ENCODE measurements around the gene PKN1.
A peak's percentile ranks its signal among the peaks of the same experiment; 100 is the strongest.
"Not testable (repeated sequence)": the region's sequence is repeated elsewhere in the genome, so short reads cannot be mapped to it uniquely, and the experiment has no call there.

Gene PKN1
- 30.1 to 143 (median 81.8) reads per million in 18 experiments for total RNA-seq

DNA sequence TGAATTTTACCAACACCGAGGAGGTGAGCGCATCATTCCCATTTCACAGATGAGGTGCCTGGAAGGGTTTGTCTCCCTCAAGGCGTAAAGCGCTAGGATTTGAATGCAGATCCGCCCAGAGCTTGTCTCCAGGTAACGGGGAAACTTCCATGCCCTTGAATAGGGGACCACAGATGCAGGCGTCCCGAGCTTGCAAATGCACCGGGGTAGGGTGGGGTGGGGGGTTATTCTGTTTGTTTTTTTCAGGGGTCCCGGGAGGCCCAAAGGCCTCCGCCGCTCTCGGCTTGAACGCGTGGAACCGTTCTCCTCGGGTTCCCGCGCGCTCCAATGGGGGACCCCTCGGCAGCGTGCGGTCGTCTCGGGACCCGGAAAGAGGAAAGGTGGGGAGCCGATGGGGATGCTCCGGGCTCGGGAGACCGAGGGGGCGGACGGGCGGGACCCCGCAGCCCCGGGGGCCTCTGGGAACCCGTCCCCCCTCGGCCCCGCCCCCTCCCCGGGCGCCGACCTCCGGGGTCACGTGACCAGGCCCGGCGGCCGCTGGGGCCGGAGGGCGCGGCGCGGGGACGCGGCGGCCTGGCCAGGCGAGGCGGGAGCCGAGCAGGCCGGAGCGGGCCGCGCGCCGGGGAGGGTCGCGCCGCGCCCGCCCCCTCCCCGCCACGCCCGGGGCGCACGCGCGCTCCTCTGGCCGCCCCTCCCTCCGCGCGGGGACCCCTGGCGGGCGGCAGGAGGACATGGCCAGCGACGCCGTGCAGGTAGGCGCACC is at the start of gene PKN1:
TSS of gene PKN1 (plus strand) at position 516 of the 763 bp plus-strand sequence. CDS start at position 732, 216 bp downstream.
- DNase-seq = no peak

DNA sequence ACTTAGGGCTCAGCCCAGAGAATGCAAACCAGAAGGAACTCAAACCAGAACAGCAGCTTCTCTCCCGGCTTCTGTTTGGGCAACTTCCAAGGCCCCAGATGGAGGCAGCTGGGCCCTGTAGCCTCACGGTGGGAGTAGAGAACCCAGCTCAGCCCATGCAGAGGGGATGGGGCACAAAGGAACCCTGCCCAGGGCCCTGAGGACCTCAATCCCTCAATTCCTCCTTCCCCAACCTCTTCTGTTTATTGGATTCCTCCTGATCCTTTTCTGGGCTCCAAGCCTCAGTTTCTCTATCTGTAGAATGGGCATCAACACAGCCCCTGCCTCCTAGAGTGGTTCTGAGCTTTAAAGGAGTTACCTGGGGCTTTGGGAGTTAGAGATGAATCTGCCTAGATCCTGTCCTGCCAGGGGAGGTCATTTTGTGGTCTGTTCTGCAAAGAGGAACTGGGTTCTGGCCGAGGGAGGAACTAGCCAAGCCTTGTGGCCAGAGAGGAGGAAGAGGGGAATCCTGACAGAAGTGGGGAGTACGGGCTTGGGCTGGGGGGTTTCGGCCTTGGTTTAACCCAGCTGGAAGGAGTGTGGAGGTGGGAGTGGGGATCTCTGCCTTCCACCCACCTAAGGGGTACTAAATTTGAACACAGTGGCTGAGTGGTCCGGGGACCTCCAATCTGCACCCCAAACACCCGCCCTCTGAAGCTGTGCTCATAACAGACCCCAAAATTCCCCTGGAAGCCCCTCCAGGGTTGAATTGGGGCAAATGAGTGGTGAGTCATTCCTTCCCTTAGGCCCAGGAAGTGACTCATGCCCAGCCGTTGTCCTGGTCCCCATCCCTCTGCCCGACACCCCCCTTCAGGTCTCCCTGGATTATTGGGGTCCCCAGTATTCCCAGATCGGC is 49.2 kb upstream of the PKN1 start:
- peak; percentile 75 to 85 for DNase-seq

DNA sequence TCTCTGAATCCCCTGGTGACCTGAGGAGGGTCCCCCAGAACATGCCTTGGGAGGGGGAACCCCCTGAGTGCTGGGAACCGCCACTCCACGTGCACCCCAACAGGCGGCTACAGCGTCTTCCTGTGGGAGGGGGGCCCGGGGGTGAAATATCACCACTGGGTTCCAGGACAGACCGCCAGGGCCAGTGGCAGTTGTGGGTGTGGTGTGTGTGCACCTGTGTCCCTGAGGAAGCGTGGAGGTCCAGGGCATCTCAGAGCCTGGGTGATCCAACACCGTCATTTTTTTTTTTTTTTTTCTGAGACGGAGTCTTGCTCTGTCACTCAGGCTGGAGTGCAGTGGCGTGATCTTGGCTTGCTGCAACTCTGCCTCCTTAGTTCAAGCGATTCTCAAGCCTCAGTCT is 47.6 kb upstream of the PKN1 start:
- no peak for DNase-seq

DNA sequence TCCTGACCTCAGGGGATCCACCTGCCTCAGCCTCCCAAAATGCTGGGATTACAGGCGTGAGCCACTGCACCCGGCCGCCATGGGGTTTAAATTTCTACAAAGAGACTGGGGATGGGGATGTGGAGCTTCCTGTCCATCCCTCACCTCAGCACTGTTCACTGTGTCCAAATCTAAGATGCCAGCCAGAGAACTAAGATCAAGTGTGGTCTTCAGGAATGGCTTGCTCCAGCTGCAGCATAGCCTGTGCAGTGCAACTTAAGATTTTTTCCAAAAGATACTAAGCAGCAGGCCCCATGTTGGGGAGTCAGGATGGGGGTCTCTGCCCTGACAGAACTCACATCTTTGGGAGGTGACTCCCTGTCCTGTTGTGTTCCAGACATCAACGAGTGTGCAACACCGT is 42.6 kb upstream of the PKN1 start:
- no peak for DNase-seq

DNA sequence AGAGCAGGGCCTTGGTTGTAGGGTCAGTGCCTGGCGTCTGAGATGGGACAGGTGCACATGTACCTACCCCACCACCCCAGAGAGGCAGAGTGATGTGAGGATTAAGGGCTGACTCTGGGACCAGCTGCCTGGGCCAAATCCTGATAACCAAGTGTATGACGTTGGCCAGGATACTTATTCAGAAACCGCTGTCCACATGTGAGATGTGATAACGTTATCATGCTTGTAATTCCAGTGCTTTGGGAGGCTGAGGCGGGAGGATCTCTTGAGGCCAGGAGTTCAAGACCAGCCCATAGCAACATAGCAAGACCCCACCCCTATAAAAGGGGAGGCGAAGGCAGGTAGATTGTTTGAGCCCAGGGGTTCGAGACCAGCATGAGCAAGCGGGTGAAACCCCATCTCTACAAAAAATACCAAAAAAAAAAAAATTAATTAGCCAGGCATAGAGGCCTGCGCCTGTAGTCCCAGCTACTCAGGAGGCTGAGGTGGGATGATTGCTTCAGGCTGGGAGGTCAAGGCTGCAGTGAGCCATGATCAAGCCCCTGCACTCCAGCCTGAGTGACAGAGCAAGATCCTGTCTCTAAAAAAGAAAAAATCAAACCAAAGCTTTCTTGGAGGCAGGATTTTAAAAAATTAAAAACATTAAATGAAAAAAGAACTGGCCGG is 41.8 kb upstream of the PKN1 start:
- no peak for DNase-seq

DNA sequence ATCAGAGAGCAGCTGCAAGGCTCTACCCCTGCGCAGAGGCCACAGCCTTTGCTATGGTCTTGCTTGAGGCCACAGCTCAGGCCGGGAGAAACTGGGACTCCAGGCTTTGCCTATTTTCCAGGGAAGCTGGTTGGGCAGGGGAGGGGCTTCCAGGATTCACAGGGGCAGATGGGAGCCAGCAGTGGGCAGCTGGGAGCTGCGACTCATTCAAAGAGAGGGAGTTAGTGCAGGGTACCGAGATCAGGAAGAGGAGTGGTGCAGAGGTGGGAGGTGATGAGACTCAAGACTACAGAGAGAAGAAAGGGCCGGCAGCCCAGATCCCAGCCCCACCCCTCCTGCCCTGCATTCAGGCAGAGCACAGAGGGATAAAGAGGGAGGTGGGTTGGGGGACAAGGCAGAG is 39.8 kb upstream of the PKN1 start:
- no peak for DNase-seq

DNA sequence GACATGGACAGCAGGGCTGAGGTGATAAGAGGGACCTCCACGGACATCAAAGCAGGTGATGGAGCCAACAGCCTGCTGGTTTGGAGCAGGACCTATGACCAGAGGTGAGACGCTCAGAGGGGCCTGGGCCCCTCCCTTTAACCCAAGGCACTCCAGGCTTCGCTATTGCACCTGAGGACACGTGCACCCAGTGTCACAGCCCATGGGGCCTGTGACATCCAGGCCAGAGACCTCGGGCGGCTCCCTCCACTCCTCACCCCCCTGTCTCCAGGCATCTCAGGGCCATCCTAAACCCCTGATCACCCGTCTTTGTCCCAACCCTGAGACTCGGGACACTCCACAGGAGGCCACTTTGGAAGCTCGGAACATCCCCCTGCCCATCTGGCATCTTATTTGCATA is 38.9 kb upstream of the PKN1 start:
- no peak for DNase-seq

DNA sequence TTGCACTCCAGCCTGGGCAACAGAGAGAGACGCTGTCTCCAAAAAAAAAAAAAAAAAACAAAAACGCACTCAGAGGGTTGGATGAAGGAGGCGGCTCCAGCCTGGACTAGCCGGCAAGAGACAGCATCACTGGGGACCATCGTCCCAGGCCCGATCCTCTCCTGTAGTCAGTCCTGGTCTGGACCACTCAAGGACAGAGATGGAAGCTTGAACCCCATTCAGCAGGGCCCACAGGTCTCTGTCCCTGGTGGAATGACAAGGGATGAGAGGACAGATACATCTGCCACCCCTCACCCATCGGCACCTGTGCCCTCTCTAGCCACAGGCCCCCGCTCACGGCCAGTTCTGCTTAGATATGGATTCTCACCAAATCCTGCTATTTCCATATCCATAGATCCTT is 37.8 kb upstream of the PKN1 start:
- no peak for DNase-seq

DNA sequence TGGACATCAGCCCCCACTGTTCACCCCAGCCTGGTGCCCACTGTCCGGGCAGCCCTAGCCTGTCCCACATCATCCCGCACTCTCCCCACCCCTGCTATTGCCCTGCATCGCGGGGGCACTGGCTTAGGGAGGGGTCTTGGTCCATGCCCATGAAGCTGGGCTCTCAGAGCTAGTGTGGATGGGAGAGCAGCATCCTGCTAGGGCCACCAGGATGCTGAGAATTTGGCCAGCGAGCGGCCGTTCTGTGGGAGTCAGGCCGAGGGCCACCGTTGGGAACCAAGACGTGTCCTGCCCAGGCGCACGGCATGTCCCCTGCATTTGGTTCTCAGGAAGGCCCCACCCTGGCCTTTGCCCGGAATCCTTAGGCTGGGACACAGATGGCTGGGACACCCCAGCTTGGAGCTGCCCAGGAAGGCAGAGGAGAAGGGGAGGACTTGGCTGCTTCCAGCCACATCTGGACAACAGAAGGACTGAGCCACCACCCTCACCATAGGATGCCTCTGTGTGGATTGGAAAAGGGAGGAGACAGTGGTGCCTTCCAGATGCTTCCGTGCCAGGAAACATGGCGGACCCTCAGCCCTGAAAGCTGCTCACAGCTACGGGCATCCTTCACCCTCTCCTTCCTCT is 37.3 kb upstream of the PKN1 start:
- no peak for DNase-seq

DNA sequence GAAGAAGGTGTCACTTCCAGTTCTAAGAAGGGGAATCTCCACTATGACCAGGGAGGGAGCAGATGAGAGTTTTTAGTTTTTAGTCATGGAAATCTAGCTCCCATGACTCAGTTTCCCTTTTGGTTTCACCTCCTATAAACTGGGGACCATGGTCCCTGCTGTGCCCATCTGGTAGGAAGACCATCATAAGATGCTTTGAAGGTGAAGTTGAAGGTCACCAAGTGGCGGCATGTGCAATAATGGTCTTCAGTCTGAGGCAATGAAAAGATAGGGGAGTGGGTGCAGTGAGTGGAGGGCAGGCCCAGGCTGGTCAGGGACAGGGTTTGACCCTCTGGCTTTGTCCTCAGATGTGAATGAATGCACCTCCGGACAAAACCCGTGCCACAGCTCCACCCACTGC is 36.4 kb upstream of the PKN1 start:
- DNase-seq = not testable (repeated sequence)

DNA sequence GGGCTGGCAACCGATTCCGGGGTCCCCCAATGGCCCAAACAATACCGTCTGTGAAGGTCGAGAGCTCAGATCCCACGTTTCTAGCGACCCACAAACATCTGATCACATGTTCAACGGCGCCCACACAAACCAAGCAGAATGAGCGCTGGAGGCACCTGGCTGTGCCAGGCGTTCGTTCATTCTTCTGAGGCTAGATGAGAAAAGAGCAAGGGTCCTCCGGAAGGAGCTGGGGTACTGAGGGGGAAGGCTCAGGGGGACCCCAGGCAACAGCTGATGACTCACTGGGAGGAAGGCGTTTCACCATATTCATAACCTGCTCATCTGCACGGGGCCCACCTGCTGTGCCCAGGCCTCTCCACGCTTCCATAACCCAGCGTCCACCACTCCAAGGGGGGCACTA is 35.9 kb upstream of the PKN1 start:
- not testable (repeated sequence) for DNase-seq

DNA sequence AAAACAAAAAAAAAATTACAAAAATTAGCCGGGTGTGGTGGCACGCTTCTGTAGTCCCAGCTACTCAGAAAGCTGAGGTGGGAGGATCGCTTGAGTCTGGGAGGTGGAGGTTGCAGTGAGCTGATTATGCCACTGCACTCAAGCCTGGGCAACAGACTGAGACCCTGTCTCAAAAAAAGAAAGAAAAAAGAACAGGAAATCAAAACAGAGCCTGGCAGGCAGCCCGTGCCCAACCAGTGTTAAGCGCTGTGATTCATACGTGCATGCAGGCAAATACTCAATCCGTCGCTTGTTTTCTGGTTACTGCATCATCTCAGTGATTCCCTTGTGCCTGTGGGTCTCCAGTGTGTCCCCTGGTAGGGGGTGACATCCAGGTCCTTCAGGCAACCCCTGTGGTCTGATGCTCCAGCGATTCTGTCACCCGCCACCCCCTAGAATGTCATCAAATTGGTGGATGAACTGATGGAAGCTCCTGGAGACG is 32.1 kb upstream of the PKN1 start:
- no peak for DNase-seq

DNA sequence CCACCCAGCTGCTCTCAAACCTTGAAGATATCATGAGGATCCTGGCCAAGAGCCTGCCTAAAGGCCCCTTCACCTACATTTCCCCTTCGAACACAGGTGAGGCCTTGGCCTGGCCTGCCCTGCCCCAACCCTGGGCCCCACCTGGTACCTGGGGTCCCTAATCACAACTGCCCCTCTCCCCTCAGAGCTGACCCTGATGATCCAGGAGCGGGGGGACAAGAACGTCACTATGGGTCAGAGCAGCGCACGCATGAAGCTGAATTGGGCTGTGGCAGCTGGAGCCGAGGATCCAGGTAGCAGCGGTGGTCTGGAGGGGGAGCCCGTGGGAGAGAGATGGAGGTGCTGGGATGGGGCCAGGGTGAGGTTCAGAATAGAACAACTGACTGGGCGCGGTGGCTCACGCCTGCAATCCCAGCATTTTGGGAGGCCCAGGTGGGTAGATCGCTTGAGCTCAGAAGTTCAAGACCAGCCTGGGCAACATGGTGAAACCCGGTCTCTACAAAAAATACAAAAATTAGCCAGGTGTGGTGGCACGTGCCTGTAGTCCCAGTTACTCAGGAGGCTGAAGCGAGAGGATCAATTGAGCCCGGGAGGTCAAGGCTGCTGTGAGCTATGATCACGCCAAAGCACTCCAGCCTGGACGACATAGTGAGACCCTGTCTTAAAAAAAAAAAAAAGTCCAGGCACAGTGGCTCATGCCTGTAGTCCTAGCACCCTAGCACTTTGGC is 31.5 kb upstream of the PKN1 start:
- DNase-seq = no peak

DNA sequence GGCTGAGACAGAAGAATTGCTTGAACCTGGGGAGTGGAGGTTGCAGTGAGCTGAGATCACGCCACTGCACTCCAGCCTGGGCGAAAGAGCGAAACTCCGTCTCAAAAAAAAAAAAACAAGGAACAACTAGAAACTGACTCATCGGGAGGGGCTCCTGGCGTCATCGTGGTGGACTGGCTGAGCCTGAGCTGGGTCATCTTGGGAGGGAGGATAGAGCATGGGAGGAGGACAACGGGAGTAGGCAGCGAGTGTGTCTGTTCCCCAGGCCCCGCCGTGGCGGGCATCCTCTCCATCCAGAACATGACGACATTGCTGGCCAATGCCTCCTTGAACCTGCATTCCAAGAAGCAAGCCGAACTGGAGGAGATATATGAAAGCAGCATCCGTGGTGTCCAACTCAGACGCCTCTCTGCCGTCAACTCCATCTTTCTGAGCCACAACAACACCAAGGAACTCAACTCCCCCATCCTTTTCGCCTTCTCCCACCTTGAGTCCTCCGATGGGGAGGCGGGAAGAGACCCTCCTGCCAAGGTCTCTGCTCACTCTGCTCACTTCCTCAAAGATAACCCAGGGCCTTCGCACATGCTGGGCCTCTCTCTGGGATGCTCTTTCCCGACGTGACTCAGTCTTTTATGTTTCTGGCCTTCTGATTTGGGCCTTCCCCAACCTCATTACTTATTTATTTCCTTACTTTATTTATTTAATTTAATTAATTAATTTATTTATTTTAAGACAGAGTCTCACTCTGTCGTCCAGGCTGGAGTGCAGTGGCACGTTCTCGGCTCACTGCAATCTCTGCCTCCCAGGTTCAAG is 30.6 kb upstream of the PKN1 start:
- peak; percentile 88 to 90 for DNase-seq

DNA sequence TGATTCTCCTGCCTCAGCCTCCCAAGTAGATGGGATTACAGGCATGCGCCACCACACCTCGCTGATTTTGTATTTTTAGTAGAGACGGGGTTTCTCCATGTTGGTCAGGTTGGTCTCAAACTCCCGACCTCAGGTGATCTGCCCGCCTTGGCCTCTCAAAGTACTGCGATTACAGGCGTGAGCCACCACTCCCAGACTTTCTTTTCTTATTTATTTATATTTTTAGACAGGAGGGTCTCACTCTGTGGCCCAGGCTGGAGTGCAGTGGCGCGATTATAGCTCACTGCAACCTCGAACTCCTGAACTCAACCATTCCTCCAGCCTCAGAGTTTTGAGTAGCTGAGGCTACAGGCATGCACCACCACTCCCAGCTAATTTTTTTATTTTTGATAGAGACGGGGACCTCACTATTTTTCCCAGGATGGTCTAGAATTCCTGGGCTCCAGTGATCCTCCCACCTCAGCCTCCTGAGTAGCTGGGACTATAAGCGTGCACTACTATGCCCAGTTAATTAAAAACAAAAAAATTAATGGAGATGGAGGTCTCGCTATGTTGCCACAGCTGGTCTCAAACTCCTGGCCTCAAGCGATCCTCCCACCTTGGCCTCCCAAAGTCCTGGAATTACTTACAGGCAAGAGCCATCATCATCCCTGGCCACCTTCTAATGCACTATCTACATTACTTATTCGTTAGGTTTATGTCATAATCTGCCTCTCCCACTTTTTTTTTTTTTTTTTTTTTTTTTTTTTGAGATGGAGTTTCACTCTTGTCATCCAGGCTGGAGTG is 29.8 kb upstream of the PKN1 start:
- DNase-seq = not testable (repeated sequence)

DNA sequence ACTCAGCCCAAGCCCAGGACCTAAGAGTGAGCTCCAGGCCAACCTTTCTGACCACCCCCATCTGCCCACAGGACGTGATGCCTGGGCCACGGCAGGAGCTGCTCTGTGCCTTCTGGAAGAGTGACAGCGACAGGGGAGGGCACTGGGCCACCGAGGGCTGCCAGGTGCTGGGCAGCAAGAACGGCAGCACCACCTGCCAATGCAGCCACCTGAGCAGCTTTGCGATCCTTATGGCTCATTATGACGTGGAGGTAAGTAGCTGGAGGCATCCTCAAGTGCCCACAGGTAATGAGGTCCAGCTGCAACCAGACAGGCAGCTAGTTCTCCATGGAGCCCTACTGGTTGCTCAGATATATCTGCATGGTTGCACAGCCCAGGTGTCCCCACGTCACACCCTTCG is 28.8 kb upstream of the PKN1 start:
- no peak for DNase-seq

DNA sequence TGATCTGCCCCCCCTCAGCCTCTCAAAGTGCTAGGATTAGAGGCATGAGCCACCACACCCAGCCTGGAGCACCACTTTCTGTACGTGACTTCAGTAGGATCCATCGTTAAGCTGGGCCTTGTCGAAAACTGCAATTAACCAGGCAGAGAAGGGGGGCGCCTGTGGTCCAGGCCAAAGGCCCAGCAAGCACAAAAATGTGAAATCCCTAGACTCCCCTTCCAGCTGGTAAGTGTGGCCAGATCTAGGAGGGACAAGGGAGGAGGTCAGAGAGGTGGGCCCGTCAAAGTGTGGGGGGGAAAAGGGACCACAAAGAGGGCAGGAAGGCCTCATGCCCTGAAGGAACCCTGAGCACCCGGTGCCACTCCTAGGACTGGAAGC is 27.7 kb upstream of the PKN1 start:
- no peak for DNase-seq

DNA sequence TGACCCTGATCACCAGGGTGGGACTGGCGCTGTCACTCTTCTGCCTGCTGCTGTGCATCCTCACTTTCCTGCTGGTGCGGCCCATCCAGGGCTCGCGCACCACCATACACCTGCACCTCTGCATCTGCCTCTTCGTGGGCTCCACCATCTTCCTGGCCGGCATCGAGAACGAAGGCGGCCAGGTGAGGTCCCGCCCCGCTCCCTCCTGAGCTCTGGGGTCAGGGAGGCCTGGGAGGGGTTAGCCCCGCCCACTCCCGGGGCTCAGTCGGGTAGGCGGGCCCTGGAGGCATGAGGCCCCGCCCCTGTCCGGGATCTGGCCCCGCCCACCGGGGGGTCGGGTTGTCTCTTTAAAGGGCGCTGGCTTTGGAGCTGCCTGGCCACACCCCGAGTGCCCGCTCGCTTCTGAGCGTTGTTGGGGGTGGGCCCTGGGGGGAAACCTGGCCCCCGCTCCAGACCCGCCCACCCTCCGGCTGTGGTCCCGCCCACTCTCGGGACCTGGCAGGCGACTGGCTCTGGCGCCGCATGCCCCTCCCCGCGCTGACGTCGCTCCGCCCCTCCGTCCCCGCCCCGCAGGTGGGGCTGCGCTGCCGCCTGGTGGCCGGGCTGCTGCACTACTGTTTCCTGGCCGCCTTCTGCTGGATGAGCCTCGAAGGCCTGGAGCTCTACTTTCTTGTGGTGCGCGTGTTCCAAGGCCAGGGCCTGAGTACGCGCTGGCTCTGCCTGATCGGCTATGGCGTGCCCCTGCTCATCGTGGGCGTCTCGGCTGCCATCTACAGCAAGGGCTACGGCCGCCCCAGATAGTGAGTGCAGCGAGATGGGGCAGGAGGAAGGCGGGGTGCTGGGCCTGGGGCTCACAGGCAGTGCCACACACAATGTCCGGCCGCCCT is 27.1 kb upstream of the PKN1 start:
- peak; percentile 86 to 87 for DNase-seq

Measured in inflammatory macrophage (primary cell).